DMS79 treated with DMSO at 0.1 percent for 48 hours (cell line): ENCODE results near the gene TMPRSS11F.
A peak's percentile ranks its signal among the peaks of the same experiment; 100 is the strongest.
"Not testable (repeated sequence)": the region's sequence is repeated elsewhere in the genome, so short reads cannot be mapped to it uniquely, and the experiment has no call there.

Experiments
- DNase-seq: peaks from one replicate; lab custom pipeline; 2025; lab: John Stamatoyannopoulos, UW

Gene TMPRSS11F

DNA sequence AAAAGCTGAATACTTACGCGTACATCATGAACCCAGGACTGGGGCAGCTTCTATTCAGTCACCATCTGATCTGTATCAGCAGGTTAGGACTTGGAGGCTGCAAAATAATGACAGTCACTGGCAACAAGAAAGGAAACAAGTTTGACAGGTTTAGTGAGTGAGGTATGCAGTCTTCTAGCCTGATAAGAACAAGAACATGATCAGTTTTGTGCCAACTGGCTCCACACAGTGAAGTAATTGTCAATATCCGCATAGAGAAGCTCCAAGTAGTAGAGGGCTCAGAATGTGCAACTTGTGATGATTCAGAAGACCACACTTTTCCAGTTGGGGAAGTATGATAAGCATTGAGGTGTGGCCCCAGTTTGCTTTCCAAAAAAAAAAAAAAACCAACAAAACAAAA, at the start of gene TMPRSS11F:
Gene TMPRSS11F, minus strand, starts transcription at position 77 of the 400 bp plus-strand sequence. Its CDS starts 49 bp downstream, at position 28.
- no peak for DNase-seq

DNA sequence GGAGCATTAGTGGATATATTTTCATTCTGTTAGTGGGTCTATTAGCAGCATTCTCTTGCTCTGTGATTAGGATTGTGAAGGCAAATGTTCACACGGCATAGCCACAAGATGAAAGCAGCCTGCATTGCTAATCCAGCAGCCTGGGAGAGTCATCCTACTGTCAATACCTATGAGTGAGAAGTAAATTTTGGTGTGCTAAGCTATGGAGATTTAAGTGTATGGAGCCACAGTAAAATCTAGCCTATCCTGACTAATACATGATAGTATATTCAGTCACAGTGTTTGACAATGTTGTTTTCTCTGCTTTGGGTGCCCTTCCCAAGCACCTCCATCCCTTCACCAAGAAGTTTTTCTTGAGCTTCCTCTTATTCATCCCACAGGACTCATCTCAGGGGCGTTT, 47.2 kb upstream of the TMPRSS11F start:
- DNase-seq, result no peak

DNA sequence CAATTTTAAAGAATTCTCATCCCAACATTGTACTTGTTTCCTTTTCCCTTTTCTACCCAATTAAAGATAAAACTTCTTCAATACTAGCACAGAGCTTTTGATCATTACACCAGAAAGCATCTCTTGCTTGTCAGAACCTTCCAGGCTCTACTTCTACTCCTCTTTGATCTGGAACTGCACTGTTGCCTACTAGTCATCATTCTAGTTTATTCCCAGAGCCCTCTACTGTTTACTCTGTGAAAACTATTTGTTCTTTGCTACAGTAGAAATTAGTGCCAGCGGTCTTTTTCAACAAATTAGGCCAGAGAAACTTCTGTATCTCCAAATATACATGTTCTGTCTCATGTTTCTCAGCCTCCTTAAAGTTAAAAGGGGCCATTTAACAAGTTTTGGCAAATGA, 46.8 kb upstream of the TMPRSS11F start:
- no peak for DNase-seq

DNA sequence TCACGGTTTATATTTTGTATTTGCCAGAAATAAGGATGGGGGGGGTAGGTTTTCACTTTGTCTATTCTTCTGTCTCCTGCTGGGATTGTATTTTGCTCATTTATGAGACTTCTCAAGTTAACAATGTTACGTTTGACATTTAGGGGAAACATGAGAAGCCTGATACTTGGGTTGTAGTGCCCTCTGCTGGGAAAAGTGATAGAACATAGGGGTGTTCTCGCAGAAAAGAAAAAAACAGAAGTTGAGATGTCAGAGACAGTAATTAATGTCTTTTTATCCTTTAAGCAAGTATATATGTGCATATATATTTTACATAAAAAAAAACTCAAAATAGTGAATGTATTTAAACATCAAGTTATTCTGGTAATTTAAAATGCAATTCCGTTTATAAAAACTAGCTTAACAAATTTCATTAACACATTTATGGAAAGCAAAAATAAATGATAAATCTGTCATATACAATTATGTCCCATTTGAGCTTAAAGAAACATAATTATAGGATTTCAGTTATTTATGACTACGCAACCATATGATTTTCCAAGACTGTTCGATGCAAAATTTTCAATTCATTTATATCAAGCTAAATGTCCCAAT, 46.0 kb upstream of the TMPRSS11F start:
- DNase-seq, result peak; percentile 45

DNA sequence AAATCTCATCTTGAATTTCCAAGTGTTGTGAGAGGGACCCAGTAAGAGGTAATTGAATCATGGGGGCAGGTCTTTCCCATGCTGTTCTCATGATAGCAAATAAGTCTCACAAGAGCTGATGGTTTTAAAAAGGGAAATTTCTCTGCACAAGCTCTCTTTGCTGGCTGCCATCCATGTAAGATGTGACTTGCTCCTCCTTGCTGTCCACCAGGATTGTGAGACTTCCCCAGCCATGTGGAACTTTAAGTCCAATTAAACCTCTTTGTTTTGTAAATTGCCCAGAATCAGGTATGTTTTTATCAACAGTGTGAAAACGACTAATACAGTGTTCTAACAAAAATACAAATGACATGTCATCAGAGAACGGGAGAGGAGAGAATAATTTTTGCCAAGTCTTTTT, 44.7 kb upstream of the TMPRSS11F start:
- not testable (repeated sequence) for DNase-seq

DNA sequence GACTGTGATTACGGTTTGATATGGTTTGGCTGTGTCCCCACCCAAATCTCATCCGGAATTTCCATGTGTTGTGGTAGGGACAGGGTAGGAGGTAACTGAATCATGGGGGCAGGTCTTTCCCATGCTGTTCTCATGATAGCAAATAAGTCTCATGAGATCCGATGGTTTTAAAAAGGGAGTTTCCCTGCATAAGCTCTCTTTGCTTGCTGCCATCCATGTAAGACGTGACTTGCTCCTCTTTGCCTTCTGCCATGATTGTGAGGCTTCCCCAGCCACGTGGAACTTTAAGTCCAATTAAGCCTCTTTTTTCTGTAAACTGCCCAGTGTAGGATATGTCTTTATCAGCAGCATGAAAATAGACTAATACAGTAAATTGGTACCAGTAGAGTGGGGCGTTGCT, 42.5 kb upstream of the TMPRSS11F start:
- DNase-seq, result not testable (repeated sequence)

DNA sequence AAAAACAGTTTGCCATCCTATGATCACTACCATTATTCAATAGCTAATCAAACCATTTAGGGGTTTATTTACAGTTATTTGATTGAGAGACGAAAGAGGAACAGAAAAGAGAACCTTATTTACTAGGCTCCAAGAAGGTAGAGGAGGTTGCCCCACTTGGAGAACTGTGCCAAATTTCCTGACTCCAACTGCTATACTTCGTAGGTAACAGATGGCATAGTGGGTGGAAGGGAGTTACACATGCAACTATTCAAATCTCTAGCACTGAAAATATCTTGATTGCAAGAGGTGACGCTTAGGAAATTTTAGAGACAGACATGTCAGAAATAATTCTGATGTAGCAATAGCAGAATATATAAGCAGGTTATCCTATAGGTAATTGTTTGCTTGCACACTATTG, 38.0 kb upstream of the TMPRSS11F start:
- no peak for DNase-seq

DNA sequence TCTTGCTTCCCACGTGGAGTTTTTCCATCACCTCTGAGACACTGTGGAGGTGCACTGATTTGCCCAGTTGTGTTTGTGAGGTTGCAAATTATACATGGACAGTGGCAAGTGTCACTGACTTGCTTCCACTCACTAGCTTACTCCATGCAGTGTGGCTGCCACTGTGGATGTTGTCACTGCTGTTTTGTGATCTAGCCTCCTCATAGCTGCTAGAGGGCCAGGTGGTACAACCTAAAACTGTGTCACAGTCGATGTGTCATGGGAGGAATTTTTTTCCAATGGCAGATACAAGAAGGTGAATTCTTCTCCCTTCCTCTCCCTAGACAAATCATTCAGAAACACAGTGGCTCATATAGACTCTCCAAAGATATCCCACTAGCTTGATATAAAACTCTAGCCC, 37.5 kb upstream of the TMPRSS11F start:
- no peak for DNase-seq

DNA sequence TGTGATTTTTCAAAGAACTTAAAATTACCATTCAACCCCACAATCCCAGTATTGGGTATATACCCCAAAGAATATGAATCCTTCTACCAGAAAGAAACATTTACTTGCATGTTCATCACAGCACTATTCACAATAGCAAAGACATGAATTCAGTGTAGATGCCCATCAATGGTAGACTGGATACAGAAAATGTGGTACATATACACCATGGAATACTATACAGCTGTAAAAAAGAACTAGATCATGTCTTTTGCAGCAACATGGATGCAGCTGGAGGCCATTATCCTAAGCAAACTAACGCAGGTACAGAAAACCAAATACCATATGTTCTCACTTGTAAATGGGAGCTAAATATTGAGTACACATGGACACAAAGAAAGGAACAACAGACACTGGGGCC, 34.1 kb upstream of the TMPRSS11F start:
- DNase-seq, result no peak

DNA sequence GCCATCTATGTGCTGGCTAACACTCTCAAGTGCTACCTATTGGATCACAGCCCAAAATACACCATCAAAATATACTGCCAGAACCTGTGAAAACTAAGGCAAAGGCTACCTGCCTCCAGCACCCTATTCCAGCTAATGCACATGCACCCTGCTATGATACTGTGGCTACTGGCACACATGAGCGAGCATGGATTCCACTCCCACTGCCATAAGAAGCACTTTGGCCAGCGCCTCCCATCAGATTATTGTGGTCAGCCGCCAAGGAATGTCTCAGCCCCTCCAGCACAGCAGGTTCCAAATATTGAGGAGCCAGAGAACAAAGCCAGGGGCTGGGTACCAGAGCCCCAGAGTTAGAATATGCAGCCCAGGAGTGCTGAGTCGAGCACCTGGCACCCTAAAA, 32.5 kb upstream of the TMPRSS11F start:
- no peak for DNase-seq

DNA sequence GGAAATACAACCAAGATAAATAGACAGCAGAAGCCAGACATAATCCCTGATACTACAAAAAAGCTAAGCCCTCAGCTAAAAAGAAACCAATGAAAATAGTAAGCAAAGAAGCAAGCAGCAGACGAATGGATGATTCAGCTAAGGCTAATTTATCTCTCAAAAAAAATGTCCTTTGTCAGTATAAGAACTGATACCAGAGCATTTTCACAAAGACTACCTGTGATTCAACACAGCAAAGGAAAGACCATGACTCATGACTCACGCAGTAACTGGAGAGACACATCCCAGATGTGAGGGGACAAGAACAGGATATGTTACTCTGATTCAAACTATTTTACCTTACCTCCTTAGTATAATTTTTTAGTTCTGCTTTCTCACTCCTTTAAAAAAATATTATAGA, 22.7 kb upstream of the TMPRSS11F start:
- DNase-seq, result no peak

DNA sequence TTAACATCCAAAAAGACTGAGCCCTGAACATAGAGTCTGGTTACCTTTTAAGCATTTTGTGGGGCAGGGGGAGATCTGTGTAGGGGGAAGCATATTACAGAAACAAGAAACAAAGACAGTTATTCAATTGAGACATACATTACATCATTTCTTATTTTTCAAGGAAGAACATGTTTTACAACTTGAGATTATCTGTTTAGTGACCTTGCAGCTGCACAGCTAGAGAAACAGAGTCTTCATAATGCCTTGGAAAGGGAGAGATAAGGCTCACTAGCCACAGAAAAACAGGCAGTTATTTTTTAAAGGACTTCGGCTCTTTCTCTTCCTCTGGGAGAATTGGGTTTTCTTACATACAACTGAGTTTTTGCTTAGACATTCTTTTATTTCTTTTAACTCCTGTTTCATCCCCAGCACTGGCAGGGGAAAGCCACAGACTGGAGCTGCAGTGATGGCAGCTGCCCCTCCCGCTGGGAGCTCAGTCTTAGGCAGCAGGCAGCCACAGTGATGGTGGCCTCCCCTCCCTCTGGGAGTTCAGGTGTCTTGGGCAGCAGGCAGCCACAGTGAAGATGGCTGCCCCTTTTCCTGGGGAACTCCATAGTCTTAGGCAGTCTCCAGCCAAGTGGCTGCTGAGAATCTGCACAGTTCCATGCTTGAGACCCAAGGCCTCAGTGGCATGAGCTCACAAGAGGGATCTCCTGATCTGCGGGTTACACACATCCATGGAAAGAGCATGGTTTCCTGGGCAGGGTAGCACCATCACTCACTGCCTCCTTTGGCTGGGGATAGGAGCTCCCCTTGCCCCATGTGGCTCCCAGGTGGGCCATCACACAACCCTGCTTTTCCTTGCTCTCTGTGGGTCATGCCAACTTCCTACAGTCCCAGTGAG, 19.4 kb upstream of the TMPRSS11F start:
- no peak for DNase-seq

DNA sequence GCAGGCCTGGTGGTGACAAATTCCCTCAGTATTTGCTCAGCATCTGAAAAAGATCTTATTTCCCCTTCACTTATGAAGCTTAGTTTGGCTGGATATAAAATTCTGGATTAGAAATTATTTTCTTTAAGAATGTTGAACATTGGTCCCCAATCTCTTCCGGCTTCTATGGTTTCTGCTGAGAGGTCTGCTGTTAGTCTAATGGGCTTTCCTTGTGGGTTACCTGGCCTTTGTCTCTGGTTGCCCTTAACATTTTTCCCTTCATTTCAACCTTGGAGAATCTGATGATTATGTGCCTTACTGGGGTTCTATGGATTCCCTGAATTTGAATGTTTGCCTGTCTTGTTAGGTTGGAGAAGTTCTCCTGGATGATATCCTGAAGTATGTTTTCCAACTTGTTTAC, 17.4 kb upstream of the TMPRSS11F start:
- no peak for DNase-seq

DNA sequence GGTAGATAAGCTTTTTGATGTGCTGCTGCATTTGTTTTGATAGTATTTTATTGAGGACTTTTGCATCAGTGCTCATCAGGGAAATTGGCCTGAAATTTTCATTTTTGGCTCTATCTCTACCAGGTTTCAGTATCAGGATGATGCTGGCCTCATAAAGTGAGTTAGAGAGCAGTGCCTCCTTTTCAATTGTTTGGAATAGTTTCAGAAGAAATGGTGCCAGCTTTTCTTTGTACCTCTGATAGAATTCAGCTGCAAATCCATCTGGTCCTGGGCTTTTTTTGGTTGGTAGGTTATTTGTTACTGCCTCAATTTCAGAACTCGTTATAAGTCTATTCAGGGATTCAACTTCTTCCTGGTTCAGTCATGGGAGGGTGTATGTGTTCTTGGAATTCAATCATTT, 15.6 kb upstream of the TMPRSS11F start:
- DNase-seq, result no peak

DNA sequence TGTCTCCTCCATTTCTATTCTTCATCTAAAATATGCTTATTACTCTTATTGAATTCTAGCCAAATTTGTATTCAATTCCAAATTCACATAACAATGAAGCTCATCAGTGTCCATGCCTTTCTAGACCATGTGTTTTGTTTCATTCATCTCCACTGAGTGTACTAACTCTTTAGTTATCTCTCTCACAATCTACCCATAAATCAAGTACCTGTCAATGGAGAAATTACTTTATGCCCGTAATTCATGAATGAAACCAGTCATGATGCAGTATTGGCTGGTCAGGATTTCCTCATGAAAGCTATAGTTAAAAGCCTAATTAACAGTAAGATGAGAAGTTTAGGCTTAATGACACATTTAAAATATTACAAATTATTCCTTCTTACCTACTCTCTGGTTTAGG, 12.2 kb upstream of the TMPRSS11F start:
- DNase-seq, result no peak

DNA sequence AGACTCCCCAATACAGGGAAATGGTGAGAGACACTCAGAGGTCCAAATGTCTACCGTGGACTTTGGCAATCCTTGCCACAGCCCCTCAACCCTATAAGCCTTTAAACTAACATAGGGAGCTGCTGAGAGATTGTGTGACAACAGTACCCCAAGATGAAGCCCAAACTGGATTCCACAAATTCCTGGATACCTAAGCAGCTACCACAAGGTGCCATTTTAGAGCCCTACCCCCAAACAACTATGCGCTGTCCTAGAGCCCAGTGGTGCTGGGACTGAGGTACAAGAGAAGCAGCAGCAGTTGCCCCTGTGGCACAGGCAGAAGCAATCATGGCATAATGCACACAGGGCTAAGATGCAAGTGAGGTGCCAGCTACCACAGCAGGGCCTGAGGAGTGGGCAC, 2.7 kb upstream of the TMPRSS11F start:
- no peak for DNase-seq

DNA sequence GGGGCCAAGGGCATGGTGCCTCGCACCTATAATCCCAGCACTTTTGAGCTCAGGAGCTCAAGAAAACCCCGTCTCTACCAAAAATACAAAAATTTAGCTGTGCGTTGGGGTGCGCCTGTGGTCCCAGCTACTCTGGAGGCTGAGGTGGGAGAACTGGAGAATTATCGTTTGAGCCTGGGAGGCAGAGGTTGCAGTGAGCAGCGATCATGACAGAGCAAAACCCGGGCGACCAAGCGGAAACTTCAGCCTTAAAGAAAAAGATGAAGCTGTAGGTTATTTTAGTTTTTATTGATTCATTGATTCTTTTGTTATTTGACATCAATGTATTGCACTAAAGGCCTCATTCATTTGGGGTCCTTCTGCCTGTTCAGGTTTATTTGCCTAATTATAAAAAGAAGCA, 5.4 kb downstream of the TMPRSS11F start:
- no peak for DNase-seq

DNA sequence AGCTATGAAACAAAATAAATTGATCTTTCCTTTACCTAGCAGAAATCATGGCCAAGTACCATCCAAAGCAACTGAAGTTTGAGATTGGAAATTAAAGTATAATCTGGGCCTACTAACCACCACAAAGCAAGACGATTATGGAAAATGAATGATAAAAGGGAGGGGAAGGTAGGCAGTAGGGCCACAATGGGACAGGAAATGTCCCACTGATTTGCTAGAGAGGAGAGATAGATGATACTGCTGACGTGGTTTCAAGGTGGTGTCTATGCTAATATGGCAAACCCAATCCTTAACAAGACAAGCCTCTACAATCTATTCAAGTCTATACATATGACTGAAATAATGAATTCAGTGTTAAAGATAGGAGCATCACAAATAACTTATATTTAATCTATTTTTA, 6.1 kb downstream of the TMPRSS11F start:
- no peak for DNase-seq

DNA sequence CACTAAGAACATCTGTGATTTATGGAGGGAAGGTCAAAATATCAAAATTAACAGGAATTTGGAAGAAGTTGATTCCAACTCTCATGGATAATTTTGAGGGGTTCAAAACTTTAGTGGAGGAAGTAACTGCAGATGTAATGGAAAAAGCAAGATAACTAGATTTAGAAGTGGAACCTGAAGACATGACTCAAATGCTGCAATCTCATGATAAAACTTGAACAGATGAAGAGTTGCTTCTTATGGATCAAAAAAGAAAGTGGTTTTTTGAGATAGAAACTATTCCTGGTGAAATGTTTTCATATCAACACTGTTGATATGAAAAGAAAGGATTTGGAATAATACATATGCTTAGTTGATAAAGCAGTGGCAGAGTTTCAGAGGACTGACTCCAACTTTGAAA, 9.7 kb downstream of the TMPRSS11F start:
- no peak for DNase-seq

DNA sequence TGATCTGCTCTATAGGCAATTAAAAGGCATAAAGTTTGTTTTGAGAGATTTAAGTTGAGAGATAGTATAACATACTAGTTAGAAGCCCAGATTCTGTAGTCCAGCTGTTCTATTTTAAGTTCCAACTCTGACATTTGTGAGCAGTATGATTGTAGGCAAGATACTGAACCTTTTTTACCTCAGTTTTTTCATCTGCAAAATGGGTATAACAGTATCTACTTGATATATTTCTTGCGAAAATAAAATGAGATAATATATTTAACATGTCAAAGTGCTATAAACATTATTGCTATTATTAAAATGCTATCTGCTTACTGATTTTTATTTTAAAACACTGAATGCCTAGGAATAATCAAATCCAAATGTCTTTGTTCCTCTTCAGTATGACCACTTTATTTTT, 19.2 kb downstream of the TMPRSS11F start:
- DNase-seq, result no peak

DNA sequence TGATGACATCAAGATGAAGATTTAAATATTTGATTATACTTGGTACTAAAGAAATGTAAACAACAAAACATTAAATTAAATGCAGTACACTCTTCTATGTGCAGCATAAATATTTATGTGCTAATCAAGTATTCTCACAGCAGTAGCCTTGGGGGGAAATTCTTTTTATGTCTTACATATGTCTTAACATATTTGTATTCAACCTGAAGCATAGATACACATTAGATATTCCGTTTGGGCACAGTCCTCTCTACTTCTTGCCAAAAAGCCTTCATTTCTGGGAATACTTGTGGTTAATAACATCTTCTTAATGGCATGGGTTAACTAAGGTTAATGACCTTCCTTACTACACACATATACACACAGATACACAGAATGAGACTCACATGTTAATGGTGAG, 19.8 kb downstream of the TMPRSS11F start:
- DNase-seq, result no peak

DNA sequence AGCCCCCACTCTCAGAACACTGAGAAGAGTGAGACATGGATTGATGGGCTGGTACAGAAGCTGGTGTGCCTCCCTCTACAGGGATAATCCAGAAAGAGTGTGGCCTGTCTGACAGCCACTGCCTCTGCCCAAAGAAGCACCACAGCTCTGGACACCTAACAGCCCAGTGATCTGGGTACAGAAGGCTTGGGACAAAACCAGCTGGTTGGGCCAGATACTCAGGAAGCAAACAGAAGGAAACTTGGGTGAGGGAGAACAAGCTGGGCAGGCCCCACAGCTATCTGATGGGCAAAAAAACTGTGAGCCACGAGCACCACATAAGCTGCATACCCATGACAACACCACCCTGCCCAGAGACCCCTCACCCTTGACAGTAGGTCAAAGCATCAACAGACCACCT, 46.9 kb downstream of the TMPRSS11F start:
- DNase-seq, result no peak

DNA sequence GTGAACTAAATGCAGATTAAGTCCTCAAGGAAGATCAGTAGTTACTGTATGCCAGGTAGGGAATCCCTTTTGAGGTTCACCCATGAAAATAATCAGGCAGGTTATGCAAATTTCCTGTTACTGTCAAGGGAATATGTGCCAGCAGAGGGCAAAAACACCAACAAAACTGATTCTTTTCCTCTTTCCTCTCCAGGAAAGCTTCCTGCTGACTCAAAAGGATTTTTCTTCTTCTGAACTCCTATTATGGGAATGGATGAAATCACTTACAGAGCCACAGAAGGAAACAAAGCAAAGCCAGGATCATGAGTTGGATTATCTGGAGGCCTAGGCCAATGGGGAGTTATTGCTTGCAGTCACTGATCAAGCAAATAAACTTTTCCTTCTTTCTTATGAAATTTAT, 49.7 kb downstream of the TMPRSS11F start:
- no peak for DNase-seq

DNA sequence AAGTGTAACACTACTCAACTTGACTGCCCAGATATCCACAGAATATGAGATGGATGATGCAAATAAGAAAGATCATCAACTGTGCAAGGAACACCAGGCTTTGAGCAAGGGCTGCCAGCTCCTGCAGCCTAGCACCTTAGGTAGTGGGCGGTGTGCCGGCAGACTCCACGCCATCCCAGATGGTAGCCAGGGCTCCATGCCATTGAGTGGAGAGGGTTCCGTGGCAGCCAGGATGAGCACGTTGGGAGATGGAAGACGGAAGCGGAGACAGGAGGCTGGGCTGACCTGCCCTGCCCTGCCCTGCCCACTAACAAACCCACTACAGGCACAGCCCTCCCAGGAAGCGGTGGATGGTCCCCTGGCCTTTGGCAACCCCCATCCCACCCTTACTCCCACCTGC, 51.9 kb downstream of the TMPRSS11F start:
- no peak for DNase-seq
